GM21381 (cell line): Measurements from ENCODE around the gene ACOXL.

Source experiments
- ATAC-seq: cut with Tn5 transposase; IDR thresholded peaks from one replicate; pipeline ENCODE4 v1.9.1; 2021; ENCODE audit warnings: mild to moderate bottlenecking, moderate library complexity; ENCODE audit not compliant: unreplicated experiment

ACOXL gene

GRCh38 chr2:110819711-110820110, 87.3 kb downstream of the ACOXL start:
- no peak for ATAC-seq

DNA sequence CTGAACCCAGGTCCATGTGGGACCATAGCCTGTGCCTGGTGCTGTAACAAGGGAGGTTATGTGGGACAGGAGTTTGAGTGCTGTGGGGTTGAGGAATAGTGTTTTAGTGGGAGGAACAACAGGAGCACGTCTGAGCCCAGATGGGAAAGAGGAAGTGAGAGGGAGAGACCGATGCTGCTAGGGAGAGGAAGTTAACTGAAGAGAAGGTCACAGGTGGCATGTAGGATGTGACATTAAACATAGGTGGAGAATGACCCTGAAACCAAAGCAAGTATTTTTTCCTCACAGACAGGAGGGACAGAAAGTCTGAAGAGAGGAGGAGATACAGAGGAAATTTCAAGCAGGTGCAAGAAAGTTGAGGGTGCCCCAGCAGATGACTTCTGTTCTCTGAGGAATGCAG, 87.8 kb downstream of the ACOXL start:
- ATAC-seq, result no peak

- no peak for ATAC-seq
These were observed 90.8 kb downstream of the ACOXL start for GRCh38 chr2:110823165-110823564.

DNA sequence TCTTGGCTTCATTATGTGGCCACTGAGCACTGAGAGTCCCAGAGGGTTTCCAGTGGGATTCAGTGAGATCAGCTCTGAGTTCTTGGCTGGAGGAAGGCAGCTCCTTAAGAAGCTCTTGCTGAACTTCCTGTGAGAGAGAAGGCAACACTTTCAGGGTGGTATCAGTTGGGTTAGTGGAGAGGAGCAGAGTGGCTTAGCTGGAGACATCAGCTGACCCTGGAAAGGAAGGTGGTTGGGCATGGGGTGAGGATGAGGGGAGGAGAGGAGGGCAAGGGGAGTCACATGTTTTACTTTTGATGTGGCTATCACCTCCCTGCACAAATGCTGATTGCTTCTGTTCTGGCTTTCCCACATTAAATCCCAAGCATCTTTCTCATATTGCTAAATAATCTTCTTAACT, 95.1 kb downstream of the ACOXL start:
- ATAC-seq, result no peak

- no peak for ATAC-seq
These were observed 96.0 kb downstream of the ACOXL start for GRCh38 chr2:110828330-110828729.

DNA sequence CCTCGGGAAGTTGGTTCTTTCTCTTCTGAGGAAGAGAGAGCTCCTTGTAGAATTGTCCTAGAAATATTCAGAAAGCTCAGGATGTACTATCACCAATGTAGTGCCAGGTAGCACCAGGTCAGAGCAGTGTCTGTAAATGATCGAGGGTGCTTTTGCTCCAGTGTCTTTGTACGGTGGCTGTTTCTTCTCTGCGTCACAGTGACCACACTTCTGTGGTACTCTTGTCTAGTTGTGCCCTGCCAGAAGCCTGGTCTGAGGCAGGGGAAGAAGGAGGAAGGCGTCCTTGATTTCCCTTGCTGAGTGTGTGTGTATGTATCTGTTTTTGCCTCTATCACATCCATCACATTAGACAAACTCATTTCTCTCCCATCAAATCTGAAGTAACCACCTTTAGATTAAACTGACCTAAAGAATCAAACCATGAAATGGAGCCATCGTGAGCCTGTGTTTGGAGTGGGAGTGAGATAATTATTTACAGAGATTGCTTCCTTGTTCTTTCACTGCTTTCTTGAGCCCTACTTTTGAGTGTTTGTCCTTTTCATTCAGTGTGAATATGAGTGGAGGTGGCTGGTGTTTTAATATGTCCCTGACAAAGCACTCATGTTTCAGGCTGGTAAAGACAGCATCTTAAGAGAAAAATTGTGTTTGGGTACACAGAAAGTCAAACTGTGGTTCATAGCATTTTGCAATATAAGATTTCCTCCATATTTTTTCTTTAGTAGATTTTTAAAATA, 97.2 kb downstream of the ACOXL start:
- ATAC-seq, result no peak

GRCh38 chr2:110832740-110833139, 100.4 kb downstream of the ACOXL start:
- no peak for ATAC-seq

GRCh38 chr2:110834134-110834827, 101.9 kb downstream of the ACOXL start:
- no peak for ATAC-seq

GRCh38 chr2:110836671-110837070, 104.3 kb downstream of the ACOXL start:
- ATAC-seq, result no peak

GRCh38 chr2:110837446-110838409, 105.4 kb downstream of the ACOXL start:
- no peak for ATAC-seq

DNA sequence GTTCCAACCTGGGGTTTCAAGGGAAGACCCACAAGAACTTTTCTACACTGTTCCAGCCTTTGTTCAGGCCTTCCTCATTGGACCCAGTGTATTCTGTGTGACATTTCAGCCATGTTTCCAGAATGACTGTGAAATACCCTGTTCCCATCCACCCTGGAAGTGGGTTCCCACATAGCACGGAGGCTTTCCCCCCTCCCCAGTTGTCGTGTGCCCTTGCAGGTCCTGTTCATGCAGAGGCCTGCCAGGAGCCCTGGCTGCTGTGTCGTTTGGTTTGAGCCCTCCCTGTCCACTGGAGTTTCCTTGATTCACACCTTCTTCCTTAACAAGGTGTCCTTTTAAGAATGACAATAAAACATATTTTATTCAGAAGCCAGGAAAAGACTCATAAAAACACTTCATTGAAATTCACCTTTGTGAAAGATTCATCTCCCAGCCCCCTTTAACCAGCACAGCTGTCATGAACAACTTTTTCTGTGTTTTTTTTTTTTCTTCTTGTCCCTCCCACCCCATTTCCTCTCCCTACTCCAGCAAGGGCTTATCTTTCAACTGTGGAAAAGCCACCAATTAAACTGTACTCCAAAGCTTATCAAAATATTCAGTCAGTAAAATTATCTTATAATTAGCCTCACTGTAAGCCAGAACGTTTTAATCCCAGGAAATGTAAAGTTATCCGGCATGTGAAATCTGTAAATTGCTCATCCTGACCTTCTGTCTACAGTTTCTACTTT, 106.4 kb downstream of the ACOXL start:
- ATAC-seq, result no peak

- ATAC-seq, result no peak
These were observed 108.1 kb downstream of the ACOXL start for GRCh38 chr2:110840508-110840907.

DNA sequence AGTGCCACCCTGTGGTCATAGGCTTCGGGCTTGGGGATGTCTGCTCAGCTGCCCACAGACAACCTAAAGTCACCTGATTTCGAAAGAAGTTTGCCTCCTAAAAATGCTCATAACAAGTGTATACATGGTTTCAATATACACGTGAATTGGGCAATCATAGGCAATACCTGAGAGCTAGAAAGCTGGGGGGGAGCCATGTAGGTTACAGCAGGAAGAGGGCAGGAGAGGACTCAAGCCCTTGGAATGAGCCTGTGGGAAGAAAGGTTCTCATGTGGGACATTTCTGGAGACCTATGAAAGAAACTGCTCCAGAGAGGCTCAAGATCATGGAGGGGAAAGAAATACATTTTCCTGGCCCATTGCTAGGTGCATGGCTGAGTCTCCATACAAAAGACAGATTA, 109.7 kb downstream of the ACOXL start:
- no peak for ATAC-seq

DNA sequence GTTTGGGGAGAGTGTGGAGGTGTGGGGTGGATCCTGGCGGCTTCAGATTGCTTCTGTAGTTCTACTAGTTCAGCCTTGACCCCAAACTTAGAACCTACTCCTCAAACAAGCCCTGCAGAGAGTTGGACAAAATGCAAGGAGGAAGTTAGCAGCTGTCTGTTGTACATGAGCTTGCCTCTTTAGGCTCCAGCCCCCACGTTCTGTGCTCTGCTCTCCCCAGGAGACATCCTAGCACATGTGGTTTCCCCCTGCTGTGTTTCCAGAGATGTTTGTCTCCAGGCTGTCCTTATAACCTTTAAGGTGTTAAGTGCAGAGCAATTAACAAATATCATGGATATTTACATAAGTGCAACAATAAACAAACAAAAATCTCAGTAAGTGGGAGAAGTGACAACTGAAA, 111.1 kb downstream of the ACOXL start:
- ATAC-seq, result no peak

- no peak for ATAC-seq
These were observed 111.7 kb downstream of the ACOXL start for GRCh38 chr2:110843959-110844510.

- ATAC-seq, result no peak
These were observed 115.3 kb downstream of the ACOXL start for GRCh38 chr2:110847651-110848050.

- no peak for ATAC-seq
These were observed 115.7 kb downstream of the ACOXL start for GRCh38 chr2:110848071-110848470.

- no peak for ATAC-seq
These were observed 116.2 kb downstream of the ACOXL start for GRCh38 chr2:110848519-110849030.

DNA sequence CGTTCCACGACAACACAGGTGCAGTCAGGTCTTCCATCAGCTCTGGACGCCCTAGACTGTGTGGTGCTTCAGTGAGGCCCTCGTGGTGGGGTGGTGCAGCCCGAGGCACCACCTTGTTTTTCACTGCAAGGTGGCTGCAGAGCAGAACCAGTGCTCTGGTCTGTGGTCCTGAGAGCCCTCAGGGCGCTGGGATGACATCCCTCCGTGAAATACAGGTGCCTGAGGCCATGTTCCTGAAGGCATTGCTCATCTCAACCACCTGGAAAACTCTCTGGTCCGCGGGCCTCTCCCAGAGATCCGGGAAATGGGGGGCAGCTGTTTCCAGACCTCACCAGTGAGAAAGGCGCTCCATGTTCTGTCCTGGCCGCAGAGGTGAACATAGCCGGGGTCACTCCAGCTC, 119.2 kb downstream of the ACOXL start:
- no peak for ATAC-seq

DNA sequence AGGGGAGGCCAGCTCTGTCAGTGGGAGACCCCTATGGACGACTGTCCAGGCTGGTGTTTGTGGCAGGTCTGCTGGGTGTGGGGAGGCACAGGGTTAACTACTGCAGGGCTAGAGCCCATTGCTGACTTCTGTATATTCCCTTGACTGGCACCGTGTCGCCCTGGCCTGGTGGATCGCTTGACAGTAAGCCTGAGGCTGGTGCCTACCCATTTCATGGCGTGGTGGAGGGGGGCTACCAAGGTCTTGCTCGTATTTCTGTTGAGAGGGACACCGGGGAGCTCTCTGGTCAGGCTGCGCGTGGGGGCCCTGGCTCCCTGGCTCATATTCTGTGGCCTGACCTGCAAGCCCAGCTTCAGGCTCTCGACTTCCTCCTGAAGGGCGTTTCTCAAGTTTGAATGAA, 119.7 kb downstream of the ACOXL start:
- no peak for ATAC-seq
